ENCODE results near the gene METTL26.

METTL26 gene

DNA sequence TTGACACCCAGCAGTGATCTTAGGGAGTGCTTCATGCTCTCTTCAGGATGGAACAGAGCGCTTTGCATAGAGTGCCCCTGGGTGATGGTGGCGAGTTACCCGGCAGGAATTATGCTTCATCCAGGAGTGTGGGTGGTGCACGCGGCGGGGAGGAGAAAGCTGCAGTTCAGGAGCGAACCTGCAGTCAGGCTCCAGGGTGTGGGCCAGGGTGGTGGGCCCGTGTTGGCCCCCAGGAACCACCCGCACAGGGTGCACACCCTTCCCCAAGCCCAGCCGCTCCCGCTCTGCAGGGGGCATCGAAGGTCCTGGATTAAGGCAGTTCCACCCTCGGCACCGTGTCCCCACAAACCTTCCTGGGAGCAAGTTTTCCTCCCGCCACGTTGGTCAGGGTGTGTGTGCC lies 42.3 kb downstream of the METTL26 start:
- DNase-seq, result no peak

DNA sequence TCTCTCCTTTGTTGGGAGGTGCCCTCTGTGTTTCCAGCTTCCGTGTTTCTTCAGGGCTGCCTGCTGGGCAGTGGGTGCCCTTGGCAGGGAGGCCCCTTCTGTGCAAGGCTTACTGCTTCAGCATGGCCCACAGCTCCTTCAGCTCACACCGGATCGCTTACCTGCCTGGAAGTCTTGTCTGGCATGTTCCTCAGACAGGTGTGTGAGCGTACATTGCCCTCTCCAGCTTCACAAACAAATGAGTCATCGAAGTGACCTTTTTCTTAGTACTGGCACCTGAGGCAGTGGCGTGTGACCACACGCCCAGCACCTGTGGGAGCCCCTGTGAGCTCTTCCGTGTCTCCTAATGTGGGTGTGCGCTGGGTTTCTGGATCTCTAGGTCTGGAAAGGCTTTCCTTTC lies 42.7 kb downstream of the METTL26 start:
- DNase-seq, result no peak

DNA sequence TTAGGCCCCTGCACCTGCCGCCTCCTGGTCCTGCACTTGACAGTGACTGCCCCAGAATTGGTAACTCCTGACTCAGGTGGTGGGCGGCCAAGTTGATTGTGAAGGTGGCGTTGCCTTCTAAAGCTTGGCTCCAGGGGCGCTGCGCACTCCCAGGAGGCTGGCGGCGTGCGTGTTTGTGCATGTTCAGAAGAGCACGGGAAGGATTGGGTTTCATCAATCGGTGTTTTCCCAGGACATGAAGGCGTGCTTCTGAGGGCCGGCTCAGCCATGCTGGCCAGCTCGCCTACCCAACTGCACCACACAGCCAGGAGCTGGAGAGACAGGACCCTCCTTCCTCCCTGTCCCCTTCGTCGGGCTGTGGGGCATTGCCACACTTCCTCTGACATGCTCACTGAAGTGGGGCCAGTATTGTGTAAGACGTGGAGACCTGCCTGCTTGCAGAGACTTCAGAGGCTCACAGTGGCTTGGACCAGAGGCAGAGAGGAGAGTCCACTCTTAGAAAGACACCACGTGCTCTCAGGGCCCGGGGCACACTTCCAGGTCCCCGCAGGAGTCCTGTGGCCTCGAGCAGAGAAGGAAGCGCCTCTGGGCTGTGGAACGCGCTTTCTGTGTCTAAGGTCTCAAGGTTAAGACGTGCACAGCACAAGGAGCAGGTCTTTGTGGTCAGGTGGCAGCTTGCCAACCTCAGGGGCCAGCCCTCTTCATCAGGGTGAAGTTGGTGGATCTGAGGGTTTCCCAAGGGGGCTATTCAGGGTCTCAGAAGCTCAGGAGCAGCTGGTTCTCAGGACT lies 43.4 kb downstream of the METTL26 start:
- peak; percentile 25 for DNase-seq

DNA sequence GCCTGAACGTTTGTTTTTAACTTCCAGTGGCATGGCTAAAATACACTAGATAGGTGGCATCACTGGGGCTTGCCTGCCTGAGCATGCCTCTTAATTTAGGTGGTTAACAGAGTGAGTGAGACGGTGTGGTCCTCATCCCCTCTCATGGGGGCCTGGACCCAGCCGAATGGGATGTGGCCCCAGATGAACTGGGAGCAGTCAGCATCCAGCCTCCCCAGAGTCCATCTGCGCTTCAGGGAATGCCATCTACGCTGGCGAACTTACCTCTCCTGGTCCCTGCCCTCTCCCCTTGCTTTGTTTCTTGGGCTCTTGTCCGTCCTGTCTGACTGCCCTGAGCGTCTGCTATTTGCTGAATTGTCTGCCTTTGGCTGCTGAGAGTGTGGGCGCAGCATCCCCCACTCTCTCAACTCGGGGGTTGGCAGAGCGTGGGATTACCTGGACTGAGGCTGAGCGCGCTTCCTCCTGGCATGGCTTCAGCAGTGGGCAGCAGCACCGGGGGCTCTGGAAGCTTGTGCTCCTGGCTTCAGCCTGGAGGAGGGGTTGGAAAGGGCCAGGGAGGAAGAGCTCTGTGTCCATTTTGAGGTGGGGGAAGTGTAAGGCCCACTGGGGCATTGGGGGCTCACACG lies 44.1 kb downstream of the METTL26 start:
- DNase-seq, result no peak

DNA sequence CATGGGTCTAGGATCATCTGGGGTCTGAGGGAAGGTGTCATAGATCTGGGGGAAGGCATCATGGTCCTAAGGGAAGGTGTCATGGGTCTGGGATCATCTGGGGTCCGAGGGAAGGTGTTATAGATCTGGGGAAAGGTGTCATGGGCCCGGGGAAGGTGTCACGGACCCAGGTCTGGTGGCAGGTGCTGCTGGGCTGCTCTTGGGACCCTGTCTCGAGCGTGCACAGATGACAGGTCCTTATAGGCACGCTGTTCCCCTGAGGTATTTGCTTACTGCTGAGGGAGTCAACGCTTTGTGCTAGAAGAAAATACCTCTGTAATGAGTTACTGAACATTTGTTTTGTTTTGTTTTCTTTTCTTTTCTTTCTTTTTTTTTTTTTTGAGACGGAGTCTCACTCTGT lies 44.9 kb downstream of the METTL26 start:
- DNase-seq, result no peak

- DNase-seq, result no peak
These were observed 45.3 kb downstream of the METTL26 start for GRCh38 chr16:590815-591200.

DNA sequence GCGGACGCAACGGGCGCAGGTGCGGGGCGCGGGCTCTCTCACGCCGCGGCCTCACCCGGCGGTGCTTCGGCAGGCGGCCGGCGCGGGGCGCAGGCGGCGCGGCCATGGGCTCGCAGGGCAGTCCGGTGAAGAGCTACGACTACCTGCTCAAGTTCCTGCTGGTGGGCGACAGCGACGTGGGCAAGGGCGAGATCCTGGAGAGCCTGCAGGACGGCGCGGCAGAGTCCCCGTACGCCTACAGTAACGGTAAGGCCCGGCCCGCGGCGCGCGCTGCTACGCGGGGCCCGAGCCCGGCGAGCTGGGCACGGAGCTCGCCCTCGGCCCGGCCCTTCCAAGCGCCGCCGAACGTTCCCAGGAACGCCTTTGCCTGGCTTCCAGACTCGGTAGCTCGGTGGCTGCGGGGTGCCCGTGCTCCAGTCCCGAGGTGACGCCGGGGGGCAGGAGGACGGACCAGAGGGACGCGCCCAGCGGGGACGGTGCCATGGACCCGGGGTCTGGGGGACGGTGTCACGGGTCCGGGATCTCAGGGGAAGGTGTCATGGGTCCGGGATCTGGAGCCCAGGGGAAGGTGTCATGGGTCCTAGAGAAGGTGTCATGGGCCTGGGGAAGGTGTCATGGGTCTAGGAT lies 45.8 kb downstream of the METTL26 start:
- DNase-seq, result no peak

DNA sequence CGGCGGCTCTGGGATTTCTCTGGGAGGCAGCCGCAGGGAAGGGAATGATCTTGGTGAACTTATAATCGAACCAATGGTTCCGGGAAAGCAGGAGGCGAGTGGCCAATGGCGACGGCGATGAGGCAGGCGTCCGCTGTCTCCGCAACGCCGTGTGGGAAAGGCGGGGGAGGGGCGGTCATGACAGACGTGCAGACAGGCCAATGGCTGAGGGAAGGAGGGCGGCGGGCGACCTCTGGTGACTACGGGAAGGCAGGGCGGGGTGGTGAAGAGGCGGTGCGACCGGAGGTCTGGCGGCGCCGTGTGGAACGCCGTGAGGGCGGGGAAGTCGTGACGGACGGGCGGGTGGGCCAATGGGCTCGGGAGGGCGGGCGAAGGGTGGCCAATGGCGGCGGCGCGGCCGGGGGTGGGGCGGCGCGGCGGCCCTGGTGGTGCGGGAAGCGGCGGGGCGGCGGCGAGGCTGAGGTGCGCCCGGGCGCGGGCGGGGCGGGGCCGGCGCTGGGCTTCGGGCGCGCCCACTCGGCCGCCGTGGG lies 46.4 kb downstream of the METTL26 start, which contains the start of gene RAB40C:
Gene RAB40C, plus strand, starts transcription at position 409 of the 530 bp plus-strand sequence. CDS start 226 bp downstream, outside the sequence.
- DNase-seq, result peak; percentile 97

DNA sequence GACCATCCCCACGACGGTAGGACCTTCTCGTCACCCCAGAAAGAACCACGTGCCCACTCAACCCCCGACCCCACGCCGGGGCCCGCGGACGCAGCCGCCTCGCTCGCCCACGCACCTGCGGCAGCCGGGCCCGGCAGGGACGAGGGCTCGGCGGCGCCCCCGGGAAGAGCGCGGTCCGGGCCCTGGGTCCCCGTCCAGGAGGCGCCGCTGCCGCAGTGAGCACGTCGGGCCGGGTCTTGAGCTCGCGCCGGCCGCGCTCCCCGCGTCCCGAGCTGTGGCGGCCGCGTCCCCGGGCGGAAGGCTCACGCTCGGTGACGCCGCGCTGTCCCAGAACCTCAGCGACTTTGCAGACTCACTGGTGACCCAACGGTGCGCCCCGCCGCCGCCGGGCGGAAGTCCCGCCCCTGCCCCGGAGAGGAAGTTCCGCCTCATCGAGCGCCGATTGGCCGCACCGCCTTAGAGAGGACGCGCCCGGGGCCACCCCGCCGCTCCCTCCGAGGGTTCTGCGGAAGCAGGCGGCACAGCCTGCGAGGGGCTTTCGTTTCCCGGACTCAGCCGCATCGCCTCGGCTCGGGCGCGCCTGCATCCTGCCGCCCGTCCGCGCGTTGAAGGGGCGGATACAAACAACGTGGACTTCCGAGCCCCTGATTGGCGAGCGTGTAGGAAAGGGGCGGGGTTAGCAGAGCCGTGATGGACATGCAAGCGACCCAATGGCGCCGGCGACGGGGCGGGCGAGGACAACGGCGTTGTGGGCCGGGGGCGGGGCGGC lies 47.0 kb downstream of the METTL26 start:
- peak; percentile 95 for DNase-seq

- DNase-seq, result peak; percentile 69
These were observed 47.5 kb downstream of the METTL26 start for GRCh38 chr16:588639-588888.

GRCh38 chr16:586645-587590 lies 49.2 kb downstream of the METTL26 start:
- DNase-seq, result peak; percentile 48

GRCh38 chr16:586047-586644 lies 50.0 kb downstream of the METTL26 start:
- peak; percentile 17 for DNase-seq

DNA sequence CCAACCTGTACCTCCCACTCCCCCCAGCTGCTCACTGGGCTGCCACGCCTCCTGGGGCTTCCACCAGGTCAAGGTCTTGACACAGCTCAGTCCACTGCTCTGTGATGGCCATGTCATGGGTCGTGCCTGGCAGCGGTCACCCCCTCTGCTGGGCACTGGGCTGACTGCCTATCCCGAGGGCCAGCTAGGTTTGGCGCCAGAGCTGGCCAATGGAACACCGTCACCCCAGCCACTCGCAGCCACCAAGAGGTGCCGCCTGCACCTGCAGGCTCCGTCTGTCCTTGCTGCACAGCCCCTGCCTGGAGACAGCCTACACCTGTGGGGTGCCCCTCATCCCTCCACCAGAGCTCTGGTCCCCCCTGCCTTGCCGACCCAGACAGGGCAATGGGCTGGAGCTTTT lies 50.8 kb downstream of the METTL26 start:
- peak; percentile 28 for DNase-seq
